ENCODE measurements around the gene TMIGD1.

TMIGD1 gene

DNA sequence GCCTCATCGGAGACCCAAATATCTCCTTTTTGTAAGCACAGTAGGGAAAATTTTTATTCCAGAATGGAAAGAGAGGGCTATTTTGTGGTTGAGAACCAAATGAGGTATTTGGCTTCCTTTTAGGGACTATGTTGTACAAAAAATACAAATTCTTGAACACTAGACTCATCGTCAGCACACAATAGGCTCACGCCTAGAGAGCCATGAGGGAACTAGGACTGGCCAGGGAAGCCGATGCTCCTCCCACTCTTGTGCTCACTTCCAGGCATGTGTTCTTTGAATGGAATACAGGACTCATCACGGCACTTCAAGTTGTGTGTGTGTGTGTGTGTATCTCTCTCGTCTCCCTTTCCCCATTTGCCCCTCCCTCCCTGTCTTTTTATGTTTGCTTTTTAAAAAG lies 24.3 kb downstream of the TMIGD1 start:
- ChIA-PET POLR2A (no interaction called here), CTCF (interaction anchor here (2.8 kb wide), 1 partner anchor 205 kb away, joined by 7 read pairs; no protein-coding TSS in a partner anchor)
- no peak for TF ChIP-seq CTCF (IDR thresholded peaks at IDR 0.05; ENCODE audit: control extremely low read depth, extremely low read depth, low read depth, missing control alignments)
- DNase-seq (ENCODE audit: extremely low spot score): no peak

GRCh38 chr17:30308406-30308805 lies 25.5 kb downstream of the TMIGD1 start:
- ChIA-PET CTCF (interaction anchor here (2.1 to 2.8 kb wide), 2 partner anchors 32 to 203 kb away, joined by 7 to 10 read pairs; no protein-coding TSS in a partner anchor), POLR2A (no interaction called here)
- DNase-seq (ENCODE audit: extremely low spot score): no peak
- no peak for TF ChIP-seq CTCF (IDR thresholded peaks at IDR 0.05; ENCODE audit: control extremely low read depth, extremely low read depth, low read depth, missing control alignments)

DNA sequence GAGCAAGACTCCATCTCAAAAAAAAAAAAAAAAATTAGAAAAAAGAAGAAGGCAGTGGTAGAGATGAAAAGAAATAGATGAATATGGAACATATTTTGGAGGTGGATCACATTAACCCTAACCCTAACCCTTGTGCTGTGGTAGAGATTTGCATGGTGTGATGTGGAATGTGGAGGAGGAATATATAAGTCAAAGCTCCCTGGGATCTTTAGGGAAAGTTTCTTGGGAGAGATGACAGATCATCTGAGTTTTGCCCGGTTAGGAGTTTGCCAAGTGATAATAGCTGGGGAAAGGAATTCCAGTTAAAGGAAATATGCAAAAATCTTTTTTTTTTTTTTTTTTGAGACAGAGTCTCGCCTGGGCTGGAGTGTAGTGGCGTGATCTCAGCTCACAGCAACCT lies 29.1 kb downstream of the TMIGD1 start:
- ChIA-PET POLR2A (no interaction called here), CTCF (interaction anchor here (0.7 kb wide), 1 partner anchor 13 kb away, joined by 3 read pairs; the partner anchor contains the start of gene BLMH)
- no peak for TF ChIP-seq CTCF (IDR thresholded peaks at IDR 0.05; ENCODE audit: control extremely low read depth, extremely low read depth, low read depth, missing control alignments)
- no peak for DNase-seq (ENCODE audit: extremely low spot score)

- no peak for DNase-seq (ENCODE audit: extremely low spot score)
- POLR2A ChIA-PET: no interaction called here
- CTCF ChIA-PET: interaction anchor here (0.6 kb wide), 1 partner anchor 487 kb away, joined by 3 read pairs; no protein-coding TSS in a partner anchor
- no peak for TF ChIP-seq CTCF (IDR thresholded peaks at IDR 0.05; ENCODE audit: control extremely low read depth, extremely low read depth, low read depth, missing control alignments)
These were observed 31.6 kb downstream of the TMIGD1 start for GRCh38 chr17:30302241-30302640.

DNA sequence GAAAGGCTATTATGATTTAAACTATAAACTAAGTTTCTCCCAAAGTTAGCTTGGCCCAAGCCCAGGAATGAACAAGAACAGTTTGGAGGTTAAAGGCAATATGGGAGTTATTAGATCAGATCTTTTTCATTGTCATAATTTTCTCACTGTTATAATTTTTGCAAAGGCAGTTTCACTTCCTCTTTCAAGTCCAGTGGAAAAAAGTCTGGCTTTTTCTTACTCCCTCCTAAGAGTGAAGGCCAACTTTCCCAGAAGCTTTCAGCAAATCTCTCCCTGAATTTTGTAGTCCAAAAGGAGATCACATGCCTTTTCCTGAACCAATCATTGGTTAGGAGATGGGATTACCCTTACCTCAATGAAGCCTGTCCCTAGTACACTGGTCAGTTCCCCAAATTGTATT lies 33.0 kb downstream of the TMIGD1 start:
- no peak for TF ChIP-seq CTCF (IDR thresholded peaks at IDR 0.05; ENCODE audit: control extremely low read depth, extremely low read depth, low read depth, missing control alignments)
- DNase-seq (ENCODE audit: extremely low spot score): no peak
- ChIA-PET POLR2A (no interaction called here), CTCF (no interaction called here)

DNA sequence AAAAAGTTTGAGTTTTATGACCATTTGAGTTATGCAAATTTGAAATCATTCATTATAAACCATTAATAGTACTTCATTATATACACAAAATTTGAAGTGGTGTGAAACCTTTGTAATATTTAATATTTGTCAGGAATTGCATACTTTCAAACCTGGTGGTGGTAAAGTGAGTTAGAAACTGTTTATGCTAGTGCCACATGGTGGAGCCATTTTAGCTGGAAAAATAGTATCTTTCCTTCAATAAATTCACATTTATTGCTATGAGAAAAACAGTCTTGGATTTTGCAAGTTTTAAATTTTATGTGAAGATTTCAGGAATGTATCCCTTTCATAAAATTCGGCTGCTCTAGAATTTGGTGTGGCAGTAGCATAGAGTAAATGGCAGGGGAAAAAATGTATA lies 34.9 kb downstream of the TMIGD1 start:
- CTCF ChIA-PET: no interaction called here
- POLR2A ChIA-PET: no interaction called here
- DNase-seq (ENCODE audit: extremely low spot score): no peak
- no peak for TF ChIP-seq CTCF (IDR thresholded peaks at IDR 0.05; ENCODE audit: control extremely low read depth, extremely low read depth, low read depth, missing control alignments)

DNA sequence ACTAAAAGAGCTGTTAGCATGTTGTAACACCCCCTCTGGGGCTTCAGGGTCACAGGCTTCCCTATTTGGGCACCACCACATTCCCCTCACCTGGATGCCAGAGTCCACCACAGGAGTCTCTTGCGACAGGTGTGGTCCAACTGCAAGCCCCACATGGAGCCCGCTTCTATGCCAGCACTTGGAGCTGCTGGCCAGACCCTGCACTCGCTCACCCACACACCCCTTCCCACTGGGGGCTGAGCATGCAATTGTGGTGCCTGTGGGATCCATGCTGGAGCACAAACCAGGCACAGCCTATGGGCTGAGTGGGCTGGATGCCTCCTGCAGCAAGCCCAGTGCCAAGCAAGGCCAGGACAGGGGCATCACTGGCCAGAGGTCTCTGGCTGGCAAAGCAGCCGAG lies 36.1 kb downstream of the TMIGD1 start:
- no peak for TF ChIP-seq CTCF (IDR thresholded peaks at IDR 0.05; ENCODE audit: control extremely low read depth, extremely low read depth, low read depth, missing control alignments)
- ChIA-PET CTCF (no interaction called here), POLR2A (no interaction called here)
- DNase-seq (ENCODE audit: extremely low spot score): no peak
